ENCODE results near the gene OGDH.

Gene OGDH

DNA sequence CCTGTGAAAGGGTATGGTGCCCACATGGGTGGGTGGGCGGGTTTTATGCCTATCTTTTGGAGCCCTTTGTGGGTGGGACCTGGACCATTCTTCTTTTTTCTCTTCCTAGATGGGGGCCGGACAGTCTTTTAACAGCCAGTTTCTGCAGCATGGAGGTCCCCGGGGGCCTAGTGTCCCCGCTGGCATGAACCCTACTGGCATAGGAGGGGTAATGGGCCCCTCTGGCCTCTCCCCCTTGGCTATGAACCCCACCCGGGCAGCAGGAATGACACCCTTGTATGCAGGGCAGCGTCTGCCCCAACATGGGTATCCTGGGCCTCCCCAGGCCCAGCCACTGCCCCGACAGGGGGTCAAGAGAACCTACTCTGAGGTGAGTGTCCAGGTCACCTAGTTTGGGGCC is 151.3 kb downstream of the OGDH start:
- TF ChIP-seq ZFP3 (CRISPR knock-in tag; IDR thresholded peaks at IDR 0.05) (no peak), ZFP30 (CRISPR knock-in tag; IDR thresholded peaks at IDR 0.05) (no peak), TCF4 (CRISPR knock-in tag; IDR thresholded peaks at IDR 0.05; ENCODE audit: borderline replicate concordance) (no peak), ZC3H10 (CRISPR knock-in tag; IDR thresholded peaks at IDR 0.05) (no peak), OSR1 (CRISPR knock-in tag; IDR thresholded peaks at IDR 0.05) (no peak), BACH2 (CRISPR knock-in tag; IDR thresholded peaks at IDR 0.05; ENCODE audit: borderline replicate concordance) (no peak), PPARA (CRISPR knock-in tag; IDR thresholded peaks at IDR 0.05; ENCODE audit: borderline replicate concordance) (no peak), TOX (CRISPR knock-in tag; IDR thresholded peaks at IDR 0.05; ENCODE audit: borderline replicate concordance) (no peak), ARNTL (CRISPR knock-in tag; IDR thresholded peaks at IDR 0.05; ENCODE audit: borderline replicate concordance, low read depth) (no peak), GLIS3 (CRISPR knock-in tag; IDR thresholded peaks at IDR 0.05) (no peak), ZNF8 (CRISPR knock-in tag; IDR thresholded peaks at IDR 0.05) (no peak)
- TF ChIP-seq, protein P1, sequence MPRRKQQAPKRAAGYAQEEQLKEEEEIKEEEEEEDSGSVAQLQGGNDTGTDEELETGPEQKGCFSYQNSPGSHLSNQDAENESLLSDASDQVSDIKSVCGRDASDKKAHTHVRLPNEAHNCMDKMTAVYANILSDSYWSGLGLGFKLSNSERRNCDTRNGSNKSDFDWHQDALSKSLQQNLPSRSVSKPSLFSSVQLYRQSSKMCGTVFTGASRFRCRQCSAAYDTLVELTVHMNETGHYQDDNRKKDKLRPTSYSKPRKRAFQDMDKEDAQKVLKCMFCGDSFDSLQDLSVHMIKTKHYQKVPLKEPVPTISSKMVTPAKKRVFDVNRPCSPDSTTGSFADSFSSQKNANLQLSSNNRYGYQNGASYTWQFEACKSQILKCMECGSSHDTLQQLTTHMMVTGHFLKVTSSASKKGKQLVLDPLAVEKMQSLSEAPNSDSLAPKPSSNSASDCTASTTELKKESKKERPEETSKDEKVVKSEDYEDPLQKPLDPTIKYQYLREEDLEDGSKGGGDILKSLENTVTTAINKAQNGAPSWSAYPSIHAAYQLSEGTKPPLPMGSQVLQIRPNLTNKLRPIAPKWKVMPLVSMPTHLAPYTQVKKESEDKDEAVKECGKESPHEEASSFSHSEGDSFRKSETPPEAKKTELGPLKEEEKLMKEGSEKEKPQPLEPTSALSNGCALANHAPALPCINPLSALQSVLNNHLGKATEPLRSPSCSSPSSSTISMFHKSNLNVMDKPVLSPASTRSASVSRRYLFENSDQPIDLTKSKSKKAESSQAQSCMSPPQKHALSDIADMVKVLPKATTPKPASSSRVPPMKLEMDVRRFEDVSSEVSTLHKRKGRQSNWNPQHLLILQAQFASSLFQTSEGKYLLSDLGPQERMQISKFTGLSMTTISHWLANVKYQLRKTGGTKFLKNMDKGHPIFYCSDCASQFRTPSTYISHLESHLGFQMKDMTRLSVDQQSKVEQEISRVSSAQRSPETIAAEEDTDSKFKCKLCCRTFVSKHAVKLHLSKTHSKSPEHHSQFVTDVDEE (CRISPR knock-in tag; IDR thresholded peaks at IDR 0.05): no peak
- TF ChIP-seq, protein P2, sequence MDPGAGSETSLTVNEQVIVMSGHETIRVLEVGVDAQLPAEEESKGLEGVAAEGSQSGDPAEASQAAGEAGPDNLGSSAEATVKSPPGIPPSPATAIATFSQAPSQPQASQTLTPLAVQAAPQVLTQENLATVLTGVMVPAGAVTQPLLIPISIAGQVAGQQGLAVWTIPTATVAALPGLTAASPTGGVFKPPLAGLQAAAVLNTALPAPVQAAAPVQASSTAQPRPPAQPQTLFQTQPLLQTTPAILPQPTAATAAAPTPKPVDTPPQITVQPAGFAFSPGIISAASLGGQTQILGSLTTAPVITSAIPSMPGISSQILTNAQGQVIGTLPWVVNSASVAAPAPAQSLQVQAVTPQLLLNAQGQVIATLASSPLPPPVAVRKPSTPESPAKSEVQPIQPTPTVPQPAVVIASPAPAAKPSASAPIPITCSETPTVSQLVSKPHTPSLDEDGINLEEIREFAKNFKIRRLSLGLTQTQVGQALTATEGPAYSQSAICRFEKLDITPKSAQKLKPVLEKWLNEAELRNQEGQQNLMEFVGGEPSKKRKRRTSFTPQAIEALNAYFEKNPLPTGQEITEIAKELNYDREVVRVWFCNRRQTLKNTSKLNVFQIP (CRISPR knock-in tag; IDR thresholded peaks at IDR 0.05; ENCODE audit: borderline replicate concordance, low read depth): no peak
- TF ChIP-seq, protein P3, sequence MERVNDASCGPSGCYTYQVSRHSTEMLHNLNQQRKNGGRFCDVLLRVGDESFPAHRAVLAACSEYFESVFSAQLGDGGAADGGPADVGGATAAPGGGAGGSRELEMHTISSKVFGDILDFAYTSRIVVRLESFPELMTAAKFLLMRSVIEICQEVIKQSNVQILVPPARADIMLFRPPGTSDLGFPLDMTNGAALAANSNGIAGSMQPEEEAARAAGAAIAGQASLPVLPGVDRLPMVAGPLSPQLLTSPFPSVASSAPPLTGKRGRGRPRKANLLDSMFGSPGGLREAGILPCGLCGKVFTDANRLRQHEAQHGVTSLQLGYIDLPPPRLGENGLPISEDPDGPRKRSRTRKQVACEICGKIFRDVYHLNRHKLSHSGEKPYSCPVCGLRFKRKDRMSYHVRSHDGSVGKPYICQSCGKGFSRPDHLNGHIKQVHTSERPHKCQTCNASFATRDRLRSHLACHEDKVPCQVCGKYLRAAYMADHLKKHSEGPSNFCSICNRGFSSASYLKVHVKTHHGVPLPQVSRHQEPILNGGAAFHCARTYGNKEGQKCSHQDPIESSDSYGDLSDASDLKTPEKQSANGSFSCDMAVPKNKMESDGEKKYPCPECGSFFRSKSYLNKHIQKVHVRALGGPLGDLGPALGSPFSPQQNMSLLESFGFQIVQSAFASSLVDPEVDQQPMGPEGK (CRISPR knock-in tag; IDR thresholded peaks at IDR 0.05; ENCODE audit: borderline replicate concordance): no peak
- no peak for ATAC-seq
